Testis (tissue), 3 donors: ENCODE results near the gene TNFRSF13B. TPM values are rescaled to one million over a fixed set of nuclear protein-coding genes. Genes with fewer than 3 reads are reported as not detected.
"Not testable (repeated sequence)": the region's sequence is repeated elsewhere in the genome, so short reads cannot be mapped to it uniquely, and the experiment has no call there.

Source experiments
- DNase-seq: peaks from one replicate; pipeline ENCODE4 v3.0.0-alpha.2; 2019
- H3K27ac ChIP-seq, 2 donors: fragments of 200-600 bp; sonication (generic); one replicate each; pipeline ENCODE4 v1.5.1; 2019
- H3K27me3 ChIP-seq: fragments of 200-600 bp; sonication (generic); one replicate; pipeline ENCODE4 v1.5.1; 2019
- H3K36me3 ChIP-seq: fragments of 200-600 bp; sonication (generic); one replicate; pipeline ENCODE4 v1.5.1; 2017; ENCODE audit warnings: low read depth; ENCODE audit errors: missing control alignments
- H3K4me1 ChIP-seq: fragments of 200-600 bp; sonication (generic); one replicate; pipeline ENCODE4 v1.5.1; 2019
- H3K4me3 ChIP-seq, 2 donors: fragments of 200-600 bp; sonication (generic); one replicate each; pipeline ENCODE4 v1.5.1; 2017 to 2019
- H3K9me3 ChIP-seq: fragments of 200-600 bp; sonication (generic); one replicate; pipeline ENCODE4 v1.5.1; 2017
- POLR2A ChIP-seq: fragments of 450-650 bp; IDR thresholded peaks from one replicate; pipeline ENCODE4 v1.6.1; 2017; ENCODE audit warnings: antibody characterized with exemption, mild to moderate bottlenecking, moderate library complexity
- WGBS, 2 donors: methylation state at CpG; one replicate each; pipeline ENCODE4 v1.1.5; 2018; 5-methylcytosine and 5-hydroxymethylcytosine counted together
- intact Hi-C: fragments of 100-400 bp; cut with DNase I; formaldehyde crosslinking; loops from one replicate; pipeline ENCODE4 v1.15.1; 2023; ENCODE audit warnings: low total_unique reads
- polyA plus RNA-seq: library from polyadenylated mRNA; stranded (reverse); fragments of 350-450 nt; fragmentation: Illumina TruSeq; extraction: RNeasy Lipid Tissue Mini Kit (QIAGEN cat#74804); gene quantifications from one replicate; pipeline ENCODE4 v1.2.3, GENCODE V29; 2014; ENCODE audit warnings: low read depth, low replicate concordance; ENCODE audit not compliant: insufficient read depth
- total RNA-seq, 2 donors: library from RNA; depleted of rRNA; stranded (reverse); fragments of >200 nt; gene quantifications; one replicate each; pipeline ENCODE4 v1.2.3, GENCODE V29; 2016
- TF ChIP-seq, protein P1 (sequence below), 3 experiments: fragments of 450-650 bp in 2 of 3; fragments of 200-600 bp in 1 of 3; sonication (generic) in 1 of 3; IDR thresholded peaks; one replicate each; pipeline ENCODE4 v1.5.1; 2016 to 2019; ENCODE audit warnings: antibody characterized with exemption in 3 of 3, mild to moderate bottlenecking in 2 of 3, moderate library complexity in 1 of 3

Gene TNFRSF13B
- total and polyA plus RNA-seq, 3 donors from 2014 or later, result 0.59 TPM; not detected in 2

DNA sequence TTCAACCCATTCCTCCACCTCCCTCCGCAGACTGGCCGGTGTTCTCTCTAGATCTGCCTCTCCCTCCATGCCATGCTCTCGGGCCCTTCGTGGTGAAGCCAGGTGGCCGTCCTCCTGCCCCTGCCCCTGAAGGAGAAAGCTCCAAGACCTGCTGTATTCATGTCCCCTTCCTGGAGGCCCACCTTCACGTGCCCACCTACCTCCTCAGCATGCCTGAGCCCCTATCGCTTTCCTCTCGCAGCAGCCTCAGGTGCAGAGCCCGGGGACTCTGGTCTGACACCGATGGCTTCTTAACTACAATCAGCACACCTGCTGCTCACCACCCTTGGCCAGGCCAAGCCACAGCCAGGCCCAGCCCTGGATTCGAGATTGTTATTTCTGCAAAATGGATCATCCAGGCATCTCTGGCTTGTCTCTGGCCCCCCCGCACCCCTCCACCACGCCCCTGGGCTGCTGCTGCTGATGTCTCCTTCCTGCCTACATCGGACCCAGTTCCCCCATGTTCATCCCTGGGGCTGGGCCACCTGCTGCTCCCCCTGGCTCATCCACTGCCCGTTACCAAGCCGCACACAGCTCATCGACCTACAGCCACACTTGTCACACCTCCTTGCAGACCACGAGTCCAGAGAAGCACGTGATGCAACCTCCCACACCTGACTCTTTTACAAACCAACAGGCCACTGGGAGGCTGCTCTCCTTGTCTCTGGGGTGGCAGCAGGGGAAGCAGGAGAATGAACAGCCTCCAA is 32.5 kb upstream of the TNFRSF13B start:
- Histone ChIP-seq H3K9me3 (no peaks in the 10 kb centered on the region), H3K4me3 (no peak overlapping the region), H3K27ac (no peak overlapping the region), H3K36me3 (no peaks in the 10 kb centered on the region), H3K4me1 (peaks cover 3% of the 10 kb centered on the region), H3K27me3 (no peaks in the 10 kb centered on the region)
- WGBS, 2 donors, result 86 to 89% methylated on average over 19 of the region's 19 CpGs
- TF ChIP-seq, protein P1, sequence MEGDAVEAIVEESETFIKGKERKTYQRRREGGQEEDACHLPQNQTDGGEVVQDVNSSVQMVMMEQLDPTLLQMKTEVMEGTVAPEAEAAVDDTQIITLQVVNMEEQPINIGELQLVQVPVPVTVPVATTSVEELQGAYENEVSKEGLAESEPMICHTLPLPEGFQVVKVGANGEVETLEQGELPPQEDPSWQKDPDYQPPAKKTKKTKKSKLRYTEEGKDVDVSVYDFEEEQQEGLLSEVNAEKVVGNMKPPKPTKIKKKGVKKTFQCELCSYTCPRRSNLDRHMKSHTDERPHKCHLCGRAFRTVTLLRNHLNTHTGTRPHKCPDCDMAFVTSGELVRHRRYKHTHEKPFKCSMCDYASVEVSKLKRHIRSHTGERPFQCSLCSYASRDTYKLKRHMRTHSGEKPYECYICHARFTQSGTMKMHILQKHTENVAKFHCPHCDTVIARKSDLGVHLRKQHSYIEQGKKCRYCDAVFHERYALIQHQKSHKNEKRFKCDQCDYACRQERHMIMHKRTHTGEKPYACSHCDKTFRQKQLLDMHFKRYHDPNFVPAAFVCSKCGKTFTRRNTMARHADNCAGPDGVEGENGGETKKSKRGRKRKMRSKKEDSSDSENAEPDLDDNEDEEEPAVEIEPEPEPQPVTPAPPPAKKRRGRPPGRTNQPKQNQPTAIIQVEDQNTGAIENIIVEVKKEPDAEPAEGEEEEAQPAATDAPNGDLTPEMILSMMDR (IDR thresholded peaks at IDR 0.05), result no peak
- no peak for TF ChIP-seq POLR2A
- no peak for DNase-seq
- intact Hi-C loops, result no loop called here

DNA sequence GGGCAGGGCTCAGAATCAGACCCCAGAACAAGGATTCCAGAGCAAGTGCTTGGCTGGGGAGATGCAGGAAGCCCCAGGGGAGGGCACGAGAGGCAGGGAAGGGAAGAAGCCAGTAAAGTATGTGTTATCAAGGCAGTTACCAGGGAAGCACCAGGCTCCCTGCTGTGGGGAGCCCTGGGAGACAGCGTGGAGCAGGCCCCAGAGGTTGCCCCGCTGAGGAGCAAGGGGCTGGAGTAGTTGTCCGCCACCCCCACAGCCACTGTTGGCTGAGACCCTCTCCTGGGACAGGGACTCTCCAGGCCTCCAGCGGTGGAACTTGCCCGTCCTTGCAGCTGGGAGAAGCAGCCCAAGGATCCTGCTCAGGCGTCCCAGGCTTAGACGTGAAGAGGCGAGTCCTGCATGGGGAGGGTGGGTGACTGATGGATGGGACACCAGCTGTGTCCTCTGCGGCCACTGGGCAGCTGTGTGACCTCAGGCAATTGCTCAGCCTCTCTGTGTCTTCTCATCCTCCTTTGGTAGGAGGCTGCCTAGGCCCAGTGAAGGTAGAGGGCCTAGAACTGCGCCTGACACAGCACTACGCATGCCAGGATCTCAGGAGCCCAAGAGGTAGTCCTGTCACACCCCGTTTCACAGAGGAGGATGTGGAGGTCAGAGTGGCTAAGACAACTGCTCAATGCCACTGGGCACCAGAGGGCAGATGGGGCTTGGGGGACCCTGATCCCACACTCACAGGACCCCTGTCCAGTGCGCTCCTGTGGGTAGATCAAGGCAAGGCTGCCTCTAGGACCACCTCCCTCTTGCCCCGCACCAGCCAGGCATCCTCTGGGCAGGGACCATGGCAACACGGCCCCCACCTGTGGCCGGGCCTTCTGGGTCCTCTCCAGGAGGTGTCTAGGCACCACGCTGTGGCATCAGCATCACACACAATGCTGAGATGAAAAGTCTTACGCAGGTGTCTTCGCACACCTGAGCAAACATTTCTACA is 31.1 kb upstream of the TNFRSF13B start:
- H3K4me3 ChIP-seq, H3K4me1 ChIP-seq, DNase-seq, H3K27me3 ChIP-seq, intact Hi-C loops, H3K27ac ChIP-seq, H3K9me3 ChIP-seq, H3K36me3 ChIP-seq: not testable (repeated sequence)
- 90 to 91% methylated on average over 14 to 19 of the region's 20 CpGs for WGBS, 2 donors

DNA sequence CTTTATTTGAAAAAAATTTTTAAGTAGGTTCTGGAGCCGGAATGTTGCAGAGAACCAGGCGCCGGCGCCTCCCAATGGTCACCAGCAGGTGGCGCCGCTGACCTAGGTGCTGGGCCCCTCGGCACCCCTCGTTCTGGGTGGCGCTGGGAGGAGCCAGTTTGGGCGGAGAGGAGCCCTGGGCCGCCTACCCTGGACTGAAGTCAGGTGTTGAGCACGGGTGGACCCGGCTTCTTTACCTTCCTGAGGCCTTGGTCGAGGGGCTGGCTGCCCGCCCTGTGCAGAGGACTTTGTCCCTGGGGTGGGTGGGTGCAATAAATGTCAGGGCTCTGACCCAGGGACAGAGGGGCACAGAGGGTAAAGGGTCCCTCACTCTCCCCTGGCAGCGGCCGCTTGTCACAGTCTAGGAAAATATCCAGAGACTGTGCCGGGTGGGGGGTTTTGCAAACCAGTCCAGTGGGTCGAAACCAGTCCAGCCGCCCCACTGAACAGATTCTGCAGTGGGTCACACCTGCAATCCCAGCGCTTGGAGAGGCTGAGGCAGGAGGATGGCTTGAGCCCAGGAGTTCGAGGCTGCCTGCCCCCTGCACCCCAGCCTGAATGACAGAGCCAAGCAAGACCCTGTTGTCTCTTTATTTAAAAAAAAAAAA is 30.1 kb upstream of the TNFRSF13B start:
- Histone ChIP-seq H3K36me3 (no peaks in the 10 kb centered on the region), H3K4me3 (peak overlapping the region in 1 of 2 donors; percentile 26), H3K27me3 (no peaks in the 10 kb centered on the region), H3K27ac (no peak overlapping the region), H3K4me1 (peaks cover 3% of the 10 kb centered on the region), H3K9me3 (no peaks in the 10 kb centered on the region)
- no peak for TF ChIP-seq POLR2A
- TF ChIP-seq, protein P1 (IDR thresholded peaks at IDR 0.05), result peak; percentile 84 to 97 (median 94)
- intact Hi-C loops, result no loop called here
- DNase-seq, result peak; percentile 87
- 14 to 23% methylated on average over 21 to 22 of the region's 22 CpGs for WGBS, 2 donors

DNA sequence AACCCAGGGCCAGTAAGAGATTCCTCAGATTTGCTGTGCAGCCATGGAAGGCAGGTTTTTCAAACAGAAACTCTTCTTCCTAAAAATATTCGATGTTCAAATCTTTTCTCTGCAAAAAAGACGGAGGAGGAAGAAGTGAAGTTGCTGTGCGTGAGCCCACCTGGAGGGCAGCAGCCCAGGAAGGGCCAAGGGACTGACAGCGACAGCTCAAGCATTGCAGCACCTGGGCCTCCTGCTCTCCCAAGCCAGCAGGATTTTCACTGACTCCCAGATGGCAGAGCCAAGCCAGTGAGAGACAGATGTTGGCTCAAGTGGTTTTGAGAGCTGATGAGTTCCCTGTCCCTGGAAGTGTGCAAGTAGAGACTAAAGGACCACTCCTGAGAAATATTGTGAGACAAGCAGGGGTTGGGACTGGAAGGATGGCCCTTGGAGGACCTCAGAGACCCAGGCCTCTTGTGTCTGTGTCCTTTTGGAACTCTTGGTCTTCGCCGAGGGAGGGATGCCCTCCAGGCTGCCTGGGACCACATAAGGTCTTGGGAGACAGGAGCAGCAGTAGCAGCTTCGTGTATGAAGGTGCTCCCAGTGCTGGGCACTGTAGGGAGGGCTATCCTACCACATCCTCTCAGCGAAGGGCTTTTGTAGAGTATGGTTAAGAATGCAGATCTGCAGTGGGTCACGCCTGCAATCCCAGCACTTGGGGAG is 29.3 kb upstream of the TNFRSF13B start:
- 81 to 82% methylated on average over 9 of the region's 9 CpGs for WGBS, 2 donors
- DNase-seq, result no peak

More for the DNA sequence above, 29.3 kb upstream of the TNFRSF13B start:
- no peaks in the 10 kb centered on the region for H3K27me3 ChIP-seq
- H3K9me3 ChIP-seq, result no peaks in the 10 kb centered on the region
- TF ChIP-seq, protein P1 (IDR thresholded peaks at IDR 0.05), result no peak
- no peak for TF ChIP-seq POLR2A
- H3K4me1 ChIP-seq, result peaks cover 3% of the 10 kb centered on the region
- H3K36me3 ChIP-seq, result no peaks in the 10 kb centered on the region
- H3K27ac ChIP-seq, result no peak overlapping the region
- intact Hi-C loops, result no loop called here
- no peak overlapping the region for H3K4me3 ChIP-seq
